HG02885 (cell line): ENCODE measurements around the gene PUDP.
A peak's percentile ranks its signal among the peaks of the same experiment; 100 is the strongest.

Experiments
- ATAC-seq: cut with Tn5 transposase; IDR thresholded peaks from one replicate; pipeline ENCODE4 v1.9.1; 2021; ENCODE audit warnings: mild to moderate bottlenecking; ENCODE audit not compliant: unreplicated experiment, poor library complexity

Gene PUDP

DNA sequence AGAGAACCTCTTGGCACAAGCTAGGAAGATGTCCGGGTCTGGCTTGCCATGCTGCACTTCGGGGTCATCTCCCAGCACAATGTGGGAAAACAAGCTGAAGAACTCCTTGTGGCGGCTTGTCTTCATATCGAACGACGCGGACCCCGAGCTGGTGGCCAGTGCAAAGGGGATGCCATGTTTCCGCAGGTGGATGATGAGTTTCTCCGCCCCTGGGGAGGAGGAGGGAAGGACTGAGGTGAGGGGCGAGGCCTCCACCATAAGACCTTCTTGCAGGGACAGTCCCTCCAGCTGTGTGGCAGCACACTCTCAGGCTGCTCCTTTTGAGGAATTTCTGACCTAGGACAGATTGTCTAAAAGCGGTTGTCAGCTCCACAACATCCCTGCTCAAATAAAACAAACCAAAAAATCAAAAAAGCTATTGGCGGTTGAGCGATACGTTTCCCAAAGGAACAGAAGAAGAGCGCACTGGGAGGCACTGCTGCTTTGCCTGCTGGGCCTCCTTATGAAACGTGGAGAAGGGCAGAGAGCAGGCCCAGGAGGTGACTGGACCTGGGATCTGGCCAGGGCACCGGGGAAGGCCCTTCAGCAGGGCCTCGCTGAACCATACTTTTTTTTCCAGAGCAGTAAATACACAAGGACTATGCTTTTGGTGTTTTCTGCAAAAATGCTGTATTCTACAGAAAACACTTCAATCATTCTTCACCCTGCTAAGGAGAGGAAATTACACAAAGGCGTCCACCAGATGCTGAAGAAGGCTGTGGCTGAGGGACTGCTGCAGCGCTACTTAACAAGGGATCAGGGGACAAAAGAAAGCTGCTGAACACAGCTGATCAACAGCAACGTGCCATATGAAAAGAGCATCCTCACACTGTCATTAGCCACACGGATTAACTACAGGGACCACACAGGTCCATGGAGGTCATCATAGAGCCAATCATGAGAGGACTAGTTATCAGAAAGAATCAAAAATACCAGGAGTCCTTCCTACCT is 70.4 kb downstream of the PUDP start:
- ATAC-seq: no peak

DNA sequence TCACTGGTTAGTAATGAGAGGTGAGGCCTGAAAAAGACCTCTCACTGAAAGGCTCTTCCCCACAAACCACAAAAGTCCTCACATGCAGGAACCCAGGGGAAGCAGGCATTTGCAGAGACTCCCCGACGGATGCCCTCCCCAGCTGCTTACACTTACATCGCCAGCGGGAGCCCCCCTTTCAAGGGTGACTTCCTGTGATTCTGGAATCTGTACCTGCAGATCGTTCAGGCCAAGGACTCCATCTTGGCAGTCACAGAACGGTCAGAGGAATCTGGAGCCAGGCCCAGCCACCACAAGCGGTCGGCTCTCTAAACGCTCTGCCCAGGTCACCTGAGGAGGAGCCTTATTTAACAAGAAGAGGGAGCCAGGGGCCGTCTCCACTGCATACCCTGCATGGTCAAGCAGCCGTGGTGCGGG is 71.7 kb downstream of the PUDP start:
- no peak for ATAC-seq

DNA sequence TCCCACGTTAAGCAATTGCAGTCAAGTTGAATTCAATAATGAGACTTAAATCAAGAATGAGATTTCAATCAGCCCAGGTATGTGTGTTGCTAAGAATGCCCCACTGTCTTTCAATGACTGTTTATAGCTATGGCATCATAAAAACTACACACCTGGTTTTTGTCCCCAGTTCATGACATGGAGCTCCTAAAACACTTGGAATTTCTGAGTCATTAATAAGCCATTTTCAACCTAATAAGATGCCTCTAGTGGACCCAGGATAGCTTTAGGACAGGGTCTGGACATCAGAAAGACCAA is 73.1 kb downstream of the PUDP start:
- ATAC-seq: no peak

DNA sequence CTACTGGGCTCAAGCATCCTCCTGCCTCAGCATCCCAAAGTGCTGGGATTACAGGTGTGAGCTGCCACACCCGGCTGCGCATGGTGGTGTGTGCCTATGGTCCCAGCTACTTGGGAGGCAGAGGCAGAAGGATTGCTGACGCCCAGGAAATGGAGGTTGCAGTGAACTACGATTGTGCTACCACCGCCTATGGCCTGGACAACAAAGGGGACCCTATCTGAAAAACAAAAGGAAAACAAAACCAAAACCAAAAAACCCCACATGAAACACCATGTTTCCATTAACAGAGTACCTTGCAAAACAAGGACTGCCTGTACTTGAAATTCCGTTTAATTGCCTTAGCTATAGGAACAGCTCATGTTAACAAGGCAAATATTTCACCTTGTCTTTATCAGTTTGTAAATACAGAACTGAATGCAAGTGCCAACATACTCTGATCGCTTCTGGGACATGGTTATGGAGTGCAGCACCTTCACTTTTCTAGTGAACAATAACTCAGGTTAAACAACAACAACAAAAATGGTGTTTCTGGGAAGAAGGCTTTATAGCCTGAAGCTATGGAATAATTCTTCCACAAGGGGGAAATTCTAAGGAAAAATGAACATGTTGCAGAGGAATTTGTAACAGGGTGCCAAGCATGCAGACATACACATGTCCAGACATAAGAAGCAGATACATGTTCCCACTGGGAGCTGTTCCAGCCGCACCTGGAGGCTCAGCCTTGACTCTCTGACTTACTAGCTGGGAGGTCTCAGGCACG is 73.6 kb downstream of the PUDP start:
- ATAC-seq: no peak

DNA sequence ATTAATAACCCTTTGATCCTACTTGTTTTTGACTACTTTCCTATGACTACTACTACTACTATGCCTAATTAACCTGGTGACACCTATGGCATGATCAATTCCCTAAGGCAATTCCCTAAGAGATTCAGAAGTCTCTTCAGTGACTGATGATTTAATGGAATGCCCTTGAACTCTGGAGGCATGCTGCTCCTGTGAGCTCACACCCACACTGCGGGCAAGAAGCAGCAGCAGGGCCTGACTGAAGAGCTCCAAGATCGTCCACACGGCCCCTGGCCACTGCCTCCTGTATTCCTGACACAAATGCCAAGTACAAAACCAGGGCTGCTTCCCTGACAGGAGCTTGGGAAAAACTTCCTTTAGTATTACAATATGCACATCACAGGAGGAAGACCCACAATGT is 74.6 kb downstream of the PUDP start:
- no peak for ATAC-seq

DNA sequence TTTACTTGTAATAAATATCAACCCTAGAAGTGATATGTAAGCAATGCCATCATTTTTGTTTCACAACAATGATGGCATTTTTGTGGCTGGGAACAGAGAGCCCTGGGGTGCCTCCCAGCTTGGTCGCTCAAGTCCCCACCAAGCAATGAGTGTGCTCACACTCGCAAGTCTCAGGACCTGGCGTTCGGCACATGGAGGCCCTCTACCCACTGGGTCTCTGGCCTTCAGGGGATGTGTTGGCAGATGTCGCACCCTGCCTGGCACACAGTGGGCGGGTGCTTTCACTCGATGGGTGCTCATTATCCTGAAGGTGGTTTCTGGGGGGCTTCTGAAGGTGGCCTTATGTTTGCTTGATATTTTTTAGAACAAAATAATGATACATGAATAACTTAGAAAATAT is 75.1 kb downstream of the PUDP start:
- no peak for ATAC-seq

DNA sequence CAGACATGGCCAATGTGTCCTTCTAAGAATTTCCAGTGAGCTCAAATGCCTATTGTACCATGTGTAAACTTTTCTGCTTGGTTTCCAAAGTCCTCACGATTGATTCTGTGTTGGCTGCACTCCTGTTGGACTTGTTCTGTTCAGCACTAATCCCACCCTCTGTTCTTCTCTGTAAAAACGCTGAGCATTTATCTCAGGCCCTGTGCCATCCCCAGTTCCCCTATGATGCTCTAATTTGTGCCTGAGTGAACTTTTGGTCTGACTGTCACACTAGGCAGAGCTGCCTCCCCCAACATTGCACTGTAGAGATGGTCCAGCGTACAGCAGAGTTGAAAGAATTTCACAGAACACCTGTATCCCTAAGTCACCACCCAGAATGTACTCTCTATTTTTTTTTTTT is 76.6 kb downstream of the PUDP start:
- peak; percentile 55 for ATAC-seq

DNA sequence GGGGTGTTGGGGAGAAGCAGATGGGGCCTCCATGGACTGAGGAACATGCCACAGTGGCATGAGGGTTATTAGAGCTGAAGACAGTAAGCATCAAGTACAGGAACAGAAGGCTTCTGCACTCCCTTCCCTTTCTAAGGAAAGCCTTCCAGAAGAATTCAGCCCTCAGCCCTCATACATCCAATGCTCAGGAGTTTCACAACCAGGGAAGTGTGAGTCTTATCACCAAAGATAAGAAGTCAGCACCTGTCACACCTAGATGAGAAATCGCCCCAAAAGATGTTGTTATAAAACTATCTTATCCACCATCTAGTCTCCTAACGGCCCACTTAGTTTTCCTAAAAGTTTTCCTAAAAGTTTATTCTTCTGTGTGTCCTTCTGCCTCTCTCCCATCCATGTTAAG is 78.4 kb downstream of the PUDP start:
- no peak for ATAC-seq

DNA sequence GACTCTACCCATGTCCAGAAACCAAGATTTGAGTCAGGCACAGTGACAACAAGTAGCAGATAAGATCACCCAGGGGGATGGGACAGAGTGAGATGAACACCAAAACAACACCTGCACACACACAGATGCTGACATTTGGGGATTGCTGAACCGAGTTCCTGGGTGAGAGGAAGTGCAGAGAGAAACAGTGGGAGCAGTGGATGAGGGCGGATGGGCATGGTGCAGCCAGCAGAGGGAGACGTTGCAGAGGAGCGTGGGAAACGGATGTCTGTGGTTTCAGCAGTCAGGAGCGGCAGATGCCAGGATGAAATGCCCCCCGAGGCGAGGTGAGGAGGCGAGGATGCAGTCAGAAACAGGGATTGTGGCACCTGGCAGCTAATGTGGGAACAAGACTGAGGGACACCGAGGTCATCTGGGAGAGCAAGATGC is 79.0 kb downstream of the PUDP start:
- peak; percentile 41 for ATAC-seq

DNA sequence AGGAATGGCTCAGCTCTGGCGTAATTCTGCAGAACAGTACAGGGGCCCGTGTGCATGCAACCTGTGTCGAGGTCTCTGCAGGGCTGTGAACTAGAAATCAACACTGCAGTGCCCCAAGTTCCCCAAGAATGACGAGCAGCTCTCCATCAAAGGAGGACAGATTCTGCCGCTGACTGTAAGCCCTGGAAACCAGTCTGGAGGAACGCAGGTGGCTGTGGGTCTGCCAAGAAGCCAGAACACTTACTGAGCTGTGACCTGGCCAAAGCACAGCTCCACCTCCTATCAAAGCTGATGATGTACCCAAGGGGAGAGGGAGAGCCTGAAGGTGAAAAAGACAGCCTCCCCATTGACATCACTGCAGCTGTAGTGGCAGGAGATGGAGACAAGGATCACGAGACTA is 80.7 kb downstream of the PUDP start:
- ATAC-seq: no peak

DNA sequence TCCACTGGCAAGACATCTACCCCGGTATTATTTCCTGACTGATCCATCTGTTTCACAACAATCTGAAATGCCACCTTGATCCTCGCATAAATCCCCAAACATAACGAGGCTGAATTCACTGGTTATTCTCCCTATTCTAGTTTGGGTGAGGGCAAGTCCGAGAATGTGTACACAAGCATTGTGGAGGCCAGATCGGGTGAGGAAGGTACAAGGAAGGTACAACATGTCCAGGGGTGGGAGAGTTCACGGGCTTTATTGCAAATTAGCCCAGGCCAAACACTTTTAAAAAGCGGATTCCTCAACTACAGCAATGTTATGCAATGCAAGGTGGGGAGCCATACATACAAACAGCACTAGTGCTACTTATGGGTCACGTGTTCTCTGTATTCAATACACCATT is 82.5 kb downstream of the PUDP start:
- no peak for ATAC-seq

DNA sequence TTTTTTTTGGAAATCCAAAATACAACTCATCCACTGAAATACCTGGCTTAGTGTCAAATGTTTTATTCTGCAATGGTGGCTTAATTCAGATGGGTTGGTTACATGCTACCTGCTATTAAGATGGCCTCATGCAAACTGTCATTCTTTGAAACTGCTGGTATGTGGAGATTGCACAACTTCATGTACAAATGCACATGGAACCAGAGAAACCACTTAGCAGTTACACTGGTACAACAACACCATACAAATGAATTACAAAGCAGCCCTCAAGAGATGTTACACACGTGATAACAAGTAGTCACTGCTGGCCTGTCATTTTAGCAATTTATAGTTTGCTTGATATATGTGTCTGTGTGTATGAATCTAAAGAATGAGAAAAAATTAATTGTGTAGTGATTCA is 85.0 kb downstream of the PUDP start:
- ATAC-seq: no peak

DNA sequence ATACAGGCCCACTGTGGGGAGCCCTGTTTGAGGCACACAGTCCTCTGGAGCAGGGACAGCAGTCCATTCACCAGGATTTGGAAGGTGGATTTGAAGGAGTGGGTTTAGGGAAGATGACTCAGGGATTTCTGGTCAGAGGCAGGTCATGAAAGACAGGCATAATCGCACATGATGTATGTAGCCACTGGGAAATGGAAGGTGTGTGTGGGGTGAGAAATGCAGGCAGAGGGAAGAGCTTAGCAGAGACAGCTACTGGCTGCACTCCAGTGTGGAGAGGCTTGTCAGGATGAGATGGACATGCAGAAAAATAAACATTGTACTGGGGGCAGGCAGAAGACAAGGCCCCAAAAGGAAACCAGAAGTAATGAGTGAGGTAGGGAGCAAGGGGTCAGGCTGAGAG is 85.7 kb downstream of the PUDP start:
- no peak for ATAC-seq

DNA sequence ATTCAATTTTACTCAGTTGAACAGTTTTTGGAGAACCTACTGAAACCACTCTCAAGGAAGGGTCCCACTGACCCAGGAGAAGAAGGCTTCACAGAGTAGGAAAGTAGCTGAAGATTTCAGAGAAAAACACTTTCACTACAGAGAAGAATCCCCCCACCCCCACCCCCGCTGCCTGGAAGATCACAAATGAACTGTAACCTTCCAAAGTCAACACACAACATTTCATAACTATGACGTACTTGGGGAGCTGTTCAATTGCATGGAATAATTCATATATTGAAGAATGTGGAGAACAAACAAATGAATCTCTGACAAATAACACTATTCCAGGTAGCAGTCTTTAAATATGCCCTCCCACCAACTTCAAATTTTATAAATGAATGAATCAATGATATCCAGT is 86.5 kb downstream of the PUDP start:
- no peak for ATAC-seq

DNA sequence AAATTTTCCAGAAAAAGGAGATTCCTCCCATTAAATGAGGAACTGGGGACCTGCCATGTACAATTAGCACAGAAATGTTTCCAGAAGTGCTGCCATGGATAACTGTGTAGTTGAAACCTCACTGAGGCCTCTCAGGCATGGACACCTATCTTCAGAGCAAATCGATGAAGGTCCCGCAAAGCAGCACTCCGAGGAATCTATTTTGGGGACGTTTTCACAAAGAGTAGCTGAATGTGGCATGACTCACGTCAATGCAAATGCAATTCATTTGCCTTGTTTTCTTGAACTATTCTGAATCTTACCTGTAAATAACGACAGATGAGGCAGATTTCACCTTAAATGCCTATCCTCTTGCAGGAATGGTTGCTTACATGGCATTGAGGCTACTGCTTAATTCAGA is 87.5 kb downstream of the PUDP start:
- no peak for ATAC-seq

DNA sequence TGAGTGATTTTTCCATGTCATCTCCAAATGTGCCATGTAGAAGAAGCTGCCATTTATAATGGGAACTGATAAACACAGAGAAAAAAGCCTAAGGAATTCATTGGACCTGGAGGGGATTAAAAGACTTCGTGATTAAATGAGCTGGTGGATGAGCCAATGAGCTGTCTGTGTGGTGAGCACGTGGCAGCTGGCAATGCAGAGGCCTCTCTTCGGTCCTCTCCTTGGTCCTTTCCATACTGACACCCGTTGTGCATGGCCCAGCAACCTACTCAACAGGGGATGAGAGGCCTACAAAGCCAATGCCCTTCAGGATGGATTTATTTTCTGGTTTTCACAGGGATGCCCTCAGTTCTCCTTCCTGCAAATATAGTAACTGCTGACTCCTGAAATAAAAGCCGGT is 88.1 kb downstream of the PUDP start:
- ATAC-seq: no peak

DNA sequence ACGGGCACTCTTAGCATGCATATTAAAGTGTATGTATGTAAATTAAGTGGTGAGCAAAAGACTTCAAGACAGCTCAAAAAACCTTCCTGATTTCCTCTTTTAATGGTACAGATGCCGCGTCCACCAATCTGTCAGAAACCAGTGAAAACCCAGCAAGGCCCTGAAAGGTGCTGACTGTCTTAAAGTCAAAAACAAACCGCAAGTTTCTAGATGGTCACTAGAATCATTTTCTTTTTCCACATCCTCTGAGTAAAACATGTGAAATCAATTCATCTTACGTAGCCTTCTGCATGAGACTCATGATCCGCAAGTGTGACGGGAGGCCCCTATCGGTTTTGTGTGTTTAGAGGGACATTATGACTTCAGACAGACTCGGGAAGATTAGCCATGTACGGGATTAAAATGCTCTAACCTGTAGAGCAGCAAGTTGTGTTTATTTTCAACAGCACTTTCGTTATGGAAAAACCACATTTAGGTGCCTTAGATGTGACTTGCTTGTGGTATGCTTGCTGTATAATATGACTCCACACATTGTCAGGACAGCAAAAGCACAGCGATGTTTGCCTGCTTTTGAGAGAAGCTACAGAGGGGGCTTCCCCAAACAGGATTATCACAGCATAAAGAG is 88.6 kb downstream of the PUDP start:
- ATAC-seq: peak; percentile 93

DNA sequence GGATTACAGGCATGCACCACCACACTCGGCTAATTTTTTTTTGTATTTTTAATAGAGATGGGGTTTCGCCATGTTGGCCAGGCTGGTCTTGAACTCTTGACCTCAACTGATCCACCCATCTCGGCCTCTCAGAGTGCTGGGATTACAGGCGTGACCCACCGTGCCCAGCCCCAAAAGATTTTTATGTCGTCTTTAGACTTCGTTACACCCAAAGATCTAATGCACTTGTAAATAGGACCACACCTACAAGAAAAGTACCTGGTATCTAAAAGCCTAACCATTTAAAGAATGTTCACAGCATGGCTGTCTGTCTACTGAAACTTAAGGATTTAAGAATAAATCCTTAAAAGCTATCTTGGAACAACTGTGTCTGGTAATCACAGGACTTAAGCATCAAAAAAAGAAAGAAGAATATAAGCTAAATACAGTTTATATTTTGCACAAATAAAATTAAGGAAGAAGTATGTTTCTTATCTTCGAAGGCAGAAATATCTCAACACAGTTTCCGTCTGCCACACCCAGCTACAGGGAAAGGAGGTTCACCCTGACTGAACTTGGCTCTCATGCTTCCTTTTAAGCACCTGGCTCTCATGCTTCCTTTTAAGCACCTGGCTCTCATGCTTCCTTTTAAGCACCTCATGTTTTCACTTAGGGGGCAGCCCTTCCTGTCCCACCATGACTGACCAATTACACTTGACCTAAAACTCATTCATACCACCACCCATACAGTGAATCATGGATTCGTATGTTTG is 92.4 kb downstream of the PUDP start:
- ATAC-seq: no peak

DNA sequence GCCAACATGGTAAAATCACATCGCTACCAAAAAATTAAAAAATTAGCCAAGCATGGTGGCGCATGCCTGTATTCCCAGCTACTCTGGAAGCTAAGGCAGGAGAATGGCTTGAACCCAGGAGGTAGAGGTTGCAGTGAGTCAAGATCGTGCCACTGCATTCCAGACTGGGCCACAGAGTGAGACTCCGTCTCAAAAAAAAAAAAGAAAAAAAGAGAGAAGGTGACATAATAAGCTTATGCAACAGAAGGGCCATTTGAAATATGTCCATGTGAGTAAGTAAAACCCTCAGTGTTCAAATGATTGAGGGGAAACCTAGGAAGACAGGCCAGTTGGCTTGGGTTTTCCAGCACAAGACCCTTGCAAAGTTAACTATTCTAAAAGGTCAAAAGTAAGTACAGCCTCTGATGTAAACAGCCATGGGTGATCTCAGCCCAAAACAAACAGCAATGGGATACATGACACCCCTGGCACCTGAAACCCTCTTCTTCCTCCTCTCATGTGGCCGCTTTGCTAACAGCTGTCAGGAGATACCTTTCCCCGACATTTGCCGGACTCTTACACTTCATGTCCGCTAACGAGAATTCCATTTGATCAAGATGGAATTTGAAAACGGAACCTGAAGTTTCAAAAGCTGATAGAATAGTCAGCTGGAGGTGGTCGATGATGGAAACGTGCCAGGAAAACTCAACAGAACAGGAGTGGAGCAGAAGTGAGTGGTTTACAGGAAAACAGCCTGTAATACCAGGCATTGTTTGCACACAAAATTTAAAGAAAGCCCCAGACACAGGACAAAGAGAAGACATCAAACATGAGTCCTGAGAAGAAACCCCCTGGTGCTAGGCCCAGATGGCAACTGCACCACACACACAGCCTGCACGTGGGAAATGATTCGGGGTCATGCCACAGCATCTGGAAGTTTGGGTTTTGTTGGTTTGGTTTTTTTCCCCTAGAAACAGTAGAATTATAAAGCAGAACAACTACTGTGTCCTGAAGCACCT is 93.4 kb downstream of the PUDP start:
- ATAC-seq: no peak
